Osteoblast (primary cell): Measurements from ENCODE around the gene NTRK3. TPM values are rescaled to one million over a fixed set of nuclear protein-coding genes. Genes with fewer than 3 reads are reported as not detected.

Source experiments
- DNase-seq: peaks from one replicate; pipeline ENCODE4 v3.0.0; 2011; ENCODE audit warnings: low spot score, mixed read lengths; ENCODE audit not compliant: insufficient read length; ENCODE audit errors: missing footprints
- H2AFZ ChIP-seq: 2 replicates; pipeline ENCODE4 v1.6.0; 2011; ENCODE audit warnings: mild to moderate bottlenecking, low read length
- H3K27ac ChIP-seq: 2 replicates; pipeline ENCODE4 v1.5.1; 2011; ENCODE audit warnings: mild to moderate bottlenecking, low read depth, low read length, moderate library complexity
- H3K27me3 ChIP-seq: 2 replicates; pipeline ENCODE4 v1.6.0; 2012; ENCODE audit warnings: mild to moderate bottlenecking, control low read depth, inconsistent platforms, low read length, moderate library complexity; ENCODE audit not compliant: insufficient read depth
- H3K36me3 ChIP-seq: 2 replicates; pipeline ENCODE4 v1.5.1; 2011; ENCODE audit warnings: mild to moderate bottlenecking, low read length, control low read depth, moderate library complexity; ENCODE audit not compliant: insufficient read depth
- H3K4me1 ChIP-seq: 2 replicates; pipeline ENCODE4 v1.5.1; 2011; ENCODE audit warnings: mild to moderate bottlenecking, low read length, control low read depth, moderate library complexity; ENCODE audit not compliant: insufficient read depth
- H3K4me2 ChIP-seq: 2 replicates; pipeline ENCODE4 v1.6.0; 2011; ENCODE audit warnings: mild to moderate bottlenecking, low read length; ENCODE audit not compliant: insufficient read depth
- H3K4me3 ChIP-seq: fragments of 200-600 bp; sonication (generic); 3 replicates; pipeline ENCODE4 v1.5.1; 2012; ENCODE audit warnings: mild to moderate bottlenecking, low read length, inconsistent platforms; ENCODE audit not compliant: insufficient read depth
- H3K79me2 ChIP-seq: 2 replicates; pipeline ENCODE4 v1.6.0; 2012; ENCODE audit warnings: mild to moderate bottlenecking, low read length, control low read depth, inconsistent platforms; ENCODE audit not compliant: insufficient read depth
- H3K9me3 ChIP-seq: 2 replicates; pipeline ENCODE4 v1.5.1; 2011; ENCODE audit warnings: low read depth, low read length, control low read depth
- H4K20me1 ChIP-seq: 2 replicates; pipeline ENCODE4 v1.6.0; 2012; ENCODE audit warnings: mild to moderate bottlenecking, low read length, control low read depth; ENCODE audit not compliant: insufficient read depth
- total RNA-seq: library from RNA; depleted of rRNA; stranded (reverse); fragments of >200 nt; gene quantifications from 2 replicates; pipeline ENCODE4 v1.2.3, GENCODE V29; 2012
- TF ChIP-seq, protein P1 (sequence below): IDR thresholded peaks from 2 replicates; pipeline ENCODE4 v1.5.1; 2011; ENCODE audit warnings: mild to moderate bottlenecking, low read depth, low read length, moderate library complexity; ENCODE audit errors: extremely low read depth

NTRK3 gene
- total RNA-seq, 1 donor, result 0.72 TPM

DNA sequence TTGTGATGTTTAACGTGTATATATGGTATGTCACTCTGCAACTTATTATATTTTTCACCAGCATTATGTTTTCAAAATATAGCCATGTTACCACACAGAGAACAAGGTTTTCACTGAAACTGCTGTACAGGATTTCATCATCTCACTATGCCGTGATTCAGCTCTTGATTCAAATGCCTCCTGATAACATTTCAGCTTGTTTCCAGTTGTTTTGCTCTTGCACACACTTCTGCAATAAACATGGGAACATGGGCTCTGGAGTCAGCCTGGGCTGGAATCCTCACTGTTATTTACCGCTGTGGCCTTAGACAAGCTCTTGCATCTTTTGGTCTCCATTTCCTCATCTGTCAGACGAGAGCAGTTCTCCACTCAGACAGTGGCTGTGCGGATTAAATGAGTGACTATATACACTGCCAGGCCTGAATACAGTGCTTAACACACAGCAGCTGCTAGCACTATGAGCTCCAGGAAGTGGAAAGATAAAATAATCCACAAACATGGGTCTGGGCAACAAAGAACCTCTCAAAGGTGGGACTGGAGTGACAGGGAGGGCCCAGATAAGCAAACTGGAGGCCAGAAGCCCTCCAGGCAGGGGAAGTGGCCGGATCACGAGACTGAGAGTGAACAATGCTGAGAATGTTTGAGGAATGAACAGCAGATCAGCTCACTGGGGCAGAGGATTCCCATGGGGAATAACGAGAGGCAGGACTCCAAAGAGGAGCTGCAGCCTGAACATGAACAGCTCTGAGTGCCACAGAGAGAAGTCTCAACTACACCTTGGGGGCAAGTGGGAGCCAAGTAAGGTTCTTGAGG, 17.7 kb downstream of the NTRK3 start:
- Histone ChIP-seq H3K27ac (peak overlapping the region; percentile 15), H3K27me3 (no peaks in the 10 kb centered on the region), H3K4me3 (no peak overlapping the region), H2AFZ (peak overlapping the region; percentile 28), H3K36me3 (no peaks in the 10 kb centered on the region), H3K4me1 (peaks cover 7% of the 10 kb centered on the region), H3K4me2 (no peak overlapping the region), H4K20me1 (no peaks in the 10 kb centered on the region), H3K79me2 (no peaks in the 10 kb centered on the region), H3K9me3 (no peaks in the 10 kb centered on the region)
- TF ChIP-seq, protein P1, sequence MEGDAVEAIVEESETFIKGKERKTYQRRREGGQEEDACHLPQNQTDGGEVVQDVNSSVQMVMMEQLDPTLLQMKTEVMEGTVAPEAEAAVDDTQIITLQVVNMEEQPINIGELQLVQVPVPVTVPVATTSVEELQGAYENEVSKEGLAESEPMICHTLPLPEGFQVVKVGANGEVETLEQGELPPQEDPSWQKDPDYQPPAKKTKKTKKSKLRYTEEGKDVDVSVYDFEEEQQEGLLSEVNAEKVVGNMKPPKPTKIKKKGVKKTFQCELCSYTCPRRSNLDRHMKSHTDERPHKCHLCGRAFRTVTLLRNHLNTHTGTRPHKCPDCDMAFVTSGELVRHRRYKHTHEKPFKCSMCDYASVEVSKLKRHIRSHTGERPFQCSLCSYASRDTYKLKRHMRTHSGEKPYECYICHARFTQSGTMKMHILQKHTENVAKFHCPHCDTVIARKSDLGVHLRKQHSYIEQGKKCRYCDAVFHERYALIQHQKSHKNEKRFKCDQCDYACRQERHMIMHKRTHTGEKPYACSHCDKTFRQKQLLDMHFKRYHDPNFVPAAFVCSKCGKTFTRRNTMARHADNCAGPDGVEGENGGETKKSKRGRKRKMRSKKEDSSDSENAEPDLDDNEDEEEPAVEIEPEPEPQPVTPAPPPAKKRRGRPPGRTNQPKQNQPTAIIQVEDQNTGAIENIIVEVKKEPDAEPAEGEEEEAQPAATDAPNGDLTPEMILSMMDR, result no peak
- DNase-seq, result peak; percentile 88

DNA sequence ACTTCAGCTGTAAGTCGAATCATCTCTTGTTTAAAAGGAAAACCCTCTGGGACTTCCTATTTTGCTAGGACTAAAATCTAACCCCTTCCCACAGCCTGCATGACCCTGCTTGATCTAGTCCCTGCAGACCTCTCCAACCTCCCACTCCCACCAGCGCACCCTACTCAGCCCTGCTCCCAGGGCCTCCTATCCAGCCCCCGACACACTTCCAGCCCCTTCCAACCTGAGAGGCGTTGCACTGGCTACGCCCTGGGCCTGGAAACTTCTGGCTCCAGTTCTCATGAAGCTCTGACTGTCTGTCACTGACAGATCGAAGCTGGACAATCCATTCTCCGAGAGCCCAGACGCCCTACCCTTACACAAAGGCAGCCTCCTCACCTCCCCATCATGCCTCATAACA, 21.8 kb downstream of the NTRK3 start:
- H3K4me3 ChIP-seq, result no peak overlapping the region
- no peaks in the 10 kb centered on the region for H4K20me1 ChIP-seq
- H3K27ac ChIP-seq, result no peak overlapping the region
- no peaks in the 10 kb centered on the region for H3K9me3 ChIP-seq
- no peak overlapping the region for H3K4me2 ChIP-seq
- no peaks in the 10 kb centered on the region for H3K36me3 ChIP-seq
- H3K27me3 ChIP-seq, result no peaks in the 10 kb centered on the region
- H2AFZ ChIP-seq, result no peak overlapping the region
- peaks cover 7% of the 10 kb centered on the region for H3K4me1 ChIP-seq
- H3K79me2 ChIP-seq, result no peaks in the 10 kb centered on the region
- no peak for DNase-seq
- TF ChIP-seq, protein P1, result no peak

DNA sequence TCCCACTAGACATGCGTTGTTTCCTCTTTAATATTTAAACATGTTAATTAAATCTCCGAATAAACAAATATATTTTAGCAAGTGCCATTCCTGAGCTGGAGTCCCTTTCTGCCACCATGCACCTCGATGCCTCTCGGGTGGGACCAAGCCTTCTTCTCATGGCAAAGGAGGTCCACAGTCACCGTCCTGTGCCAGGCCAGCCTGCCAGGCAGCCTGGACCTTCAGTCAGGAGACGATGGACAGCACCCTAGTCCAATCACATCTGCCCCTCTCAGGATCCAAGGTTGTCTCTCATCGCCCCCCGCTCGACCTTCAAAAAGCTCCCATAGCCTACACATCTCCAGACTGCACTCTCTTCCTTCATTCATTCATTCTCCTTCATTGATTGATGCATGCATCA, 22.6 kb downstream of the NTRK3 start:
- Histone ChIP-seq H2AFZ (no peak overlapping the region), H3K27ac (no peak overlapping the region), H3K27me3 (no peaks in the 10 kb centered on the region), H3K79me2 (no peaks in the 10 kb centered on the region), H4K20me1 (no peaks in the 10 kb centered on the region), H3K36me3 (no peaks in the 10 kb centered on the region), H3K9me3 (no peaks in the 10 kb centered on the region), H3K4me2 (no peak overlapping the region), H3K4me1 (peaks cover under 1% of the 10 kb centered on the region), H3K4me3 (no peak overlapping the region)
- TF ChIP-seq, protein P1, result no peak
- DNase-seq, result no peak

DNA sequence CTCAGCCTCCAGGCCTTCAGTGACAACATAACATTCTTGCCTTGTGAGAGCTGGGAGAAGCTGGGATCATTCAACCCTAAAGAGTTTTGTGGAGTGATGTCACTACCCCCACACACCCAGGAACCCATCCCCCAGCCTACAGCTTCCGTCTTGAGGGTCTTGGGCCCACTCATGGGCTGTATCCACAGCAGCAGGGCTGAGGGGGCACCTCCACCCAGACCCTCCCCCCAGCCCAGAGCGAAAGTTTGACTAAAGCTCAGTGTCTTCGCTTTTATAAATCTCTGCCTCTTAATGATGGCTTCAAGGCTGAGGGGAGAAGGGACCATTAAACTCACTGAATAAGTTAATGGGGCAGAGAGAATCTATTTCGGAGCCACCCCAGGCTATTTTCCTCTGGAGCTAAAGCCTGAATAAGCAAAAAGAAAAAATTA, 23.8 kb downstream of the NTRK3 start:
- Histone ChIP-seq H3K4me3 (no peak overlapping the region), H3K4me1 (no peaks in the 10 kb centered on the region), H3K9me3 (no peaks in the 10 kb centered on the region), H4K20me1 (no peaks in the 10 kb centered on the region), H3K27me3 (no peaks in the 10 kb centered on the region), H3K79me2 (no peaks in the 10 kb centered on the region), H3K27ac (no peak overlapping the region), H3K4me2 (no peak overlapping the region), H3K36me3 (no peaks in the 10 kb centered on the region), H2AFZ (no peak overlapping the region)
- TF ChIP-seq, protein P1, result no peak
- no peak for DNase-seq
